AG04450 (cell line): ENCODE measurements around the gene PPP3CA. TPM values are rescaled to one million over a fixed set of nuclear protein-coding genes. Genes with fewer than 3 reads are reported as not detected.
"Not testable (repeated sequence)": the region's sequence is repeated elsewhere in the genome, so short reads cannot be mapped to it uniquely, and the experiment has no call there.

ENCODE experiments used
- CTCF ChIA-PET: fragments of 300-600, 350-600 bp; formaldehyde crosslinking; extraction: SDS; loops from one replicate; lab custom pipeline; 2022; ENCODE audit warnings: antibody characterized with exemption, inconsistent platforms; lab: Charles Lee
- POLR2A ChIA-PET: fragments of 350-600 bp; formaldehyde crosslinking; extraction: SDS; loops from one replicate; lab custom pipeline; 2021; ENCODE audit warnings: antibody characterized with exemption, inconsistent platforms; lab: Yijun Ruan, JAX
- DNase-seq: peaks from one replicate; pipeline ENCODE4 v3.0.0-alpha.2; 2011; ENCODE audit warnings: low read depth, low spot score
- H3K27ac ChIP-seq: one replicate; pipeline ENCODE4 v1.5.1; 2012; ENCODE audit warnings: low read depth, low read length, control low read depth
- H3K27me3 ChIP-seq: one replicate; pipeline ENCODE4 v1.6.0; 2012; ENCODE audit warnings: low read length; ENCODE audit not compliant: control insufficient read depth, insufficient read depth
- H3K4me3 ChIP-seq: 2 replicates; pipeline ENCODE4 v1.5.1; 2011; ENCODE audit warnings: mild to moderate bottlenecking, low read depth, low read length, control low read depth
- H3K9me3 ChIP-seq: 2 replicates; pipeline ENCODE4 v1.5.1; 2012; ENCODE audit warnings: low read length; ENCODE audit not compliant: control insufficient read depth, insufficient read depth
- polyA plus RNA-seq: library from polyadenylated mRNA; depleted of rRNA; stranded (reverse); fragments of >200 nt; gene quantifications from 2 replicates; pipeline ENCODE4 v1.2.3, GENCODE V29; 2011
- TF ChIP-seq, protein P1 (sequence below): IDR thresholded peaks from 2 replicates; pipeline ENCODE4 v1.5.1; 2011; ENCODE audit warnings: low read depth, low read length, control low read depth, inconsistent platforms

The PPP3CA gene
- polyA plus RNA-seq, 1 experiment: 38.7 TPM

DNA sequence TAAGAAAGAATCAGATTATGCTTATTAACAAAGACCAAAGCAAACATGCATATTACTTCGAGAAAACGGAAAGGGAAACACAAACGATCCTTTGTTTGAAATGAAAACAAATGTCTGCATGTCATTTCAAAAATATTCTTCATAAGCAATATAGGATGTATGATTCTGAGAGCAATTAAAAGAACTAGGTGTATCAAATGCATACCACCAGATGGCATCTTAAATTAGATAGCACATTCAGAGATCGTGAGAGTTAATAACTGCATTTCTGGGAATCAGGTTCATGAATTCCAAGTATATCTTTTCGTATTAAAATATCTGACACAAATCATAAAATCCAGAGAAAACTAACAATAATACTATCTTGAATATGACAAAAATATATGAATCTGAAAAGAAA is 159.5 kb downstream of the PPP3CA start:
- Histone ChIP-seq H3K27ac (no peak overlapping the region), H3K4me3 (no peak overlapping the region), H3K27me3 (no peaks in the 10 kb centered on the region), H3K9me3 (no peaks in the 10 kb centered on the region)
- TF ChIP-seq, protein P1, sequence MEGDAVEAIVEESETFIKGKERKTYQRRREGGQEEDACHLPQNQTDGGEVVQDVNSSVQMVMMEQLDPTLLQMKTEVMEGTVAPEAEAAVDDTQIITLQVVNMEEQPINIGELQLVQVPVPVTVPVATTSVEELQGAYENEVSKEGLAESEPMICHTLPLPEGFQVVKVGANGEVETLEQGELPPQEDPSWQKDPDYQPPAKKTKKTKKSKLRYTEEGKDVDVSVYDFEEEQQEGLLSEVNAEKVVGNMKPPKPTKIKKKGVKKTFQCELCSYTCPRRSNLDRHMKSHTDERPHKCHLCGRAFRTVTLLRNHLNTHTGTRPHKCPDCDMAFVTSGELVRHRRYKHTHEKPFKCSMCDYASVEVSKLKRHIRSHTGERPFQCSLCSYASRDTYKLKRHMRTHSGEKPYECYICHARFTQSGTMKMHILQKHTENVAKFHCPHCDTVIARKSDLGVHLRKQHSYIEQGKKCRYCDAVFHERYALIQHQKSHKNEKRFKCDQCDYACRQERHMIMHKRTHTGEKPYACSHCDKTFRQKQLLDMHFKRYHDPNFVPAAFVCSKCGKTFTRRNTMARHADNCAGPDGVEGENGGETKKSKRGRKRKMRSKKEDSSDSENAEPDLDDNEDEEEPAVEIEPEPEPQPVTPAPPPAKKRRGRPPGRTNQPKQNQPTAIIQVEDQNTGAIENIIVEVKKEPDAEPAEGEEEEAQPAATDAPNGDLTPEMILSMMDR: no peak
- POLR2A ChIA-PET: no interaction called here
- CTCF ChIA-PET: interaction anchor here (1.2 kb wide), 1 partner anchor 18 kb away, joined by 4 read pairs; no protein-coding TSS in a partner anchor
- DNase-seq: no peak

DNA sequence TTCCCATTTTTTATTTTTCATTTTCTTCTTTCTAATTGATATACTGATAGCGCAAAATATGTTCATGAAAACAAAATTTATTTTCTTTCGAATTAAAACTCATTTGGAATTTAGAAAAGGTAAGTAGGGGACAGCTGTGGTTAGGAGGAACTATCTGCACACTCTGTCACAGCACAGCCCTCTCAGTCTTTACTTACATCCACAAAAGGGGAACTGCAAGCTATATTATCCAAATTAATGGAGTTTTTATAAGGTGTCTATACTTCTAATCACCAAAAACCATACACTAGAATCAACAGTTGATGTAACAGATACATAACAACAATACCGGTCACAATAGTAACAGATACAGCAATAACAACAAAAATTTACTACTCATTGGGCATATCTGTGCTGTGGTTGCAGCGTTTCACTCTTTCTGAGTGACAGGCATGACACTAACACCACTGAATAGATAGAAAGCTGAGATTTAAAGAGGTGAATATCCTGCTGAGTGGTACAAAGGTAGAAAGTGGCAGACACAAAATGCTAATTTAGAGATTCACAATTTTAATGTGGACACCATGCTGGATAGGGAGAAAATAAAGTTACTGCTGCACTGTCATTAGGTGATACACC is 160.7 kb downstream of the PPP3CA start:
- no peak for DNase-seq
- Histone ChIP-seq H3K4me3 (no peak overlapping the region), H3K9me3 (no peaks in the 10 kb centered on the region), H3K27ac (no peak overlapping the region), H3K27me3 (no peaks in the 10 kb centered on the region)
- TF ChIP-seq, protein P1: no peak
- POLR2A ChIA-PET: no interaction called here
- CTCF ChIA-PET: interaction anchor here (1.2 kb wide), 2 partner anchors 17 kb away, joined by 3 to 4 read pairs; no protein-coding TSS in a partner anchor

DNA sequence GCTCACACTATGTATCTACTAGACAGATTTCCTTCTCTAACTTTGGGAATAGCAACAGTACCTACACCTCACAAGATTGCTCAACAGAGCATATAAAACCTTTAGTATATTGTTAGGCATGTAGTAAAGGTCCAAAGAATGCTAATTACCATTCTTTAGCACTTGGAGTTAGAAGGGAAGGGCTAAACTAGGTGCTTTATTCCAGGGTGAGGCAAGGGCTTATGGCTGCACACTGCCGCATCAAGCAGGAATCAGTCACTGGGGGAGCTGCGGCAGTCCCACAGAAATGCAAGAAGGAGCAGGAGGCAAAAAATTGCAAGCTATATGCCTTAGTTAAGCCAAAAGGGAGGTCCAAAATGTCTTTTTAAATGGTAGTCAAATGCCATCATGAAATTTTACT is 162.7 kb downstream of the PPP3CA start:
- DNase-seq: no peak
- POLR2A ChIA-PET: no interaction called here
- Histone ChIP-seq H3K27ac (no peak overlapping the region), H3K27me3 (no peaks in the 10 kb centered on the region), H3K4me3 (no peak overlapping the region), H3K9me3 (no peaks in the 10 kb centered on the region)
- CTCF ChIA-PET: no interaction called here
- TF ChIP-seq, protein P1: no peak

DNA sequence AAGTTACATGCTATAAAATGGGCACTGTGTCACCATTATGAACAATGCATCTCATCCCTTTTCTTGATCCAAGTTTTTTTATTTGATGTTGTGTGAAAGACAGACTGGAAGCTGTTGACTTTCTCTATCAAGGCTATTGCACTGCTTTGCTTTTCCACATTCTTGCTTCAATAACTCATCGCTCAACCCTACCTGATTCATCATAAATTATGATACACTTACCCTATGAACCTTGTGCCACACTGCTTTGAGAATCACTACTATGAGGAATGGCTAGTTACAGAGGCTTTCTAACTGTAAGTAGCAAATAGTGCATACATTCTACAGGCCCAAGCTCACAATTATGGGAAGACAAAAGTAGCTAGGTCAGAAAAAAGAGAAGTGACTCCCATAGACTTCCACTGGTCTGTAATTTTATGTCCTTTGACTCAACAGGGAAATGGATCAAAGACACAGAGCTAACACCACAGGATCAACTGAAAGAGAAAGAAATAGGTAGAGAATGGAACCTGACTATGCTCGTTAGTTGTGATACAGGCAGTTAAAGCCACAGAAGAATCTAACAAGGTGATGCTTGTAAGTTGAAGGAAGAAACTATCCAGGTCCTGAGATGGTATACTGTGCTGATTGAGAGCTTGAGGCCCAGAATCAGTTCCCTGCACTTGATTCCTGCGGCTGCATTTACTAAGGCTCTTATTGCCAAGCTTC is 163.5 kb downstream of the PPP3CA start:
- POLR2A ChIA-PET: no interaction called here
- TF ChIP-seq, protein P1: no peak
- Histone ChIP-seq H3K9me3 (no peaks in the 10 kb centered on the region), H3K27me3 (no peaks in the 10 kb centered on the region), H3K27ac (no peak overlapping the region), H3K4me3 (no peak overlapping the region)
- CTCF ChIA-PET: interaction anchor here (1.2 kb wide), 1 partner anchor 15 kb away, joined by 7 read pairs; no protein-coding TSS in a partner anchor
- no peak for DNase-seq

DNA sequence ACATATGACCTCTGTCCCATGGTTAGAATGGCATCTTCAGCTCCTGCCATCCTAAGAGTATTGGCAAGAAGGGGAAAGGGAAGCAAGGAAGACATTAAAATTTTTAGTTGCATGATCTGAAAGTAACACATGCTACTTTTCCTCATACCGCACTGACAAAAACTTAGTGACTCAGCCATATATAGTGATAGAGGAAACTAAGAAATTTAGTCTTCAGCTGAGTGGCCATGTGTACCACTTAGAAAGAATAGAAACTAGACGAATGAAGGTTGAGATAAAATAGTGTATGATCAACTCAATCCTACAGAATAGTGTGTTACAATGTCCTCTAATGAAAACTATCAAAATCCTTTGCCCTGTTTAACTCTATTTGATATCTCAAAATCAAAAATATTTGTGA is 164.1 kb downstream of the PPP3CA start:
- TF ChIP-seq, protein P1: no peak
- H3K27me3 ChIP-seq: no peaks in the 10 kb centered on the region
- ChIA-PET POLR2A (no interaction called here), CTCF (interaction anchor here (1.2 kb wide), 1 partner anchor 14 kb away, joined by 7 read pairs; no protein-coding TSS in a partner anchor)
- no peak overlapping the region for H3K27ac ChIP-seq
- no peak overlapping the region for H3K4me3 ChIP-seq
- H3K9me3 ChIP-seq: no peaks in the 10 kb centered on the region
- DNase-seq: no peak

DNA sequence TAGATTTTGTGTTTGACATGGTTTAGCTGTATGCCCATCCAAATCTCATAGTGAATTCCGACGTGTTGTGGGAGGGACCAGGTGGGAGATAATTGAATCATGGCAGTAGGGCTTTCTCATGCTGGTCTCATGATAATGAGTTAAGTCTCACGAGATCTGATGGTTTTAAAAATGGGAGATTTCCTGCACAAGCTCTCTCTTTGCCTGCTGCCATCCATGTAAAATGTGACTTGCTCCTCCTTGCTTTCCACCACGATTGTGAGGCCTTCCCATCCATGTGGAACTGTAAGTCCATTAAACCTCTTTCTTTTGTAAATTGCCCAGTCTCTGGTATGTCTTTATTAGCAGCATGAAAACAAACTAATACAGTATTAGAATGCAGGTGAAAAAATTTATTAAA is 164.6 kb downstream of the PPP3CA start:
- H3K9me3 ChIP-seq: not testable (repeated sequence)

More for the DNA sequence above, 164.6 kb downstream of the PPP3CA start:
- POLR2A ChIA-PET, H3K27ac ChIP-seq, H3K4me3 ChIP-seq, DNase-seq, H3K27me3 ChIP-seq: not testable (repeated sequence)
- CTCF ChIA-PET: interaction anchor here (1.2 kb wide), 1 partner anchor 14 kb away, joined by 7 read pairs; no protein-coding TSS in a partner anchor
